Lower leg skin (tissue), 3 donors: ENCODE results near the gene APPL1.

ENCODE experiments used
- POLR2A ChIP-seq, 2 donors: fragments of 450-650 bp; IDR thresholded peaks; one replicate each; pipeline ENCODE4 v1.6.1; 2016 to 2017; ENCODE audit warnings: antibody characterized with exemption in 2 of 2, mild to moderate bottlenecking in 1 of 2, moderate library complexity in 1 of 2
- TF ChIP-seq, protein P1 (sequence below), 3 donors: fragments of 450-650 bp; IDR thresholded peaks; one replicate each; pipeline ENCODE4 v1.5.1; 2016; ENCODE audit warnings: antibody characterized with exemption in 3 of 3, mild to moderate bottlenecking in 3 of 3, moderate library complexity in 2 of 3

DNA sequence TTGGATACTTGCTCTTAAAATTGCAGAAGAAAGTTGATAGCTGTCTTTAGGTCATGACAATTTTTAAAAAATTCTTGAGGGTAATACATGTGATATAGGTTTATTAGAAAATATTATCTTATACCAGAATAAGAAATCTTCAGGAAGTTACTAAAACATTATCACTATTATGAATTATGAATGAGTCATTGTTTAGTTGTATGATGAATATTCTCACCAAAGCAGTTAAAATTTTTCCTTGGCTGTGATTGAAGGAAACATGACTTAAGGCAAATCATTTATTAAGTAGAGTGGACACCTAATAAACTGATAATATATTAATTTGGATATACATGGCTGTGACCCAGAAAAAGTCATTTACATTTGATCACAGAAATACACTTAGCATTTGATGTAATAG is 30.1 kb downstream of the APPL1 start:
- TF ChIP-seq, protein P1, sequence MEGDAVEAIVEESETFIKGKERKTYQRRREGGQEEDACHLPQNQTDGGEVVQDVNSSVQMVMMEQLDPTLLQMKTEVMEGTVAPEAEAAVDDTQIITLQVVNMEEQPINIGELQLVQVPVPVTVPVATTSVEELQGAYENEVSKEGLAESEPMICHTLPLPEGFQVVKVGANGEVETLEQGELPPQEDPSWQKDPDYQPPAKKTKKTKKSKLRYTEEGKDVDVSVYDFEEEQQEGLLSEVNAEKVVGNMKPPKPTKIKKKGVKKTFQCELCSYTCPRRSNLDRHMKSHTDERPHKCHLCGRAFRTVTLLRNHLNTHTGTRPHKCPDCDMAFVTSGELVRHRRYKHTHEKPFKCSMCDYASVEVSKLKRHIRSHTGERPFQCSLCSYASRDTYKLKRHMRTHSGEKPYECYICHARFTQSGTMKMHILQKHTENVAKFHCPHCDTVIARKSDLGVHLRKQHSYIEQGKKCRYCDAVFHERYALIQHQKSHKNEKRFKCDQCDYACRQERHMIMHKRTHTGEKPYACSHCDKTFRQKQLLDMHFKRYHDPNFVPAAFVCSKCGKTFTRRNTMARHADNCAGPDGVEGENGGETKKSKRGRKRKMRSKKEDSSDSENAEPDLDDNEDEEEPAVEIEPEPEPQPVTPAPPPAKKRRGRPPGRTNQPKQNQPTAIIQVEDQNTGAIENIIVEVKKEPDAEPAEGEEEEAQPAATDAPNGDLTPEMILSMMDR (IDR thresholded peaks at IDR 0.05), result no peak
- no peak for TF ChIP-seq POLR2A (IDR thresholded peaks at IDR 0.05)
